Right atrium auricular region (tissue), 2 donors: Measurements from ENCODE around the gene EFCAB5. TPM values are rescaled to one million over a fixed set of nuclear protein-coding genes. Genes with fewer than 3 reads are reported as not detected.
"Not testable (repeated sequence)": the region's sequence is repeated elsewhere in the genome, so short reads cannot be mapped to it uniquely, and the experiment has no call there.

ENCODE experiments used
- DNase-seq: peaks from one replicate; pipeline ENCODE4 v3.0.0-alpha.2; 2019; ENCODE audit warnings: low spot score
- H3K27ac ChIP-seq, 2 donors: fragments of 200-600 bp; sonication (generic); 1 replicate in 1 of 2; 2 replicates in 1 of 2; pipeline ENCODE4 v1.5.1; 2016 to 2019
- H3K27me3 ChIP-seq, 2 donors: fragments of 200-600 bp; sonication (generic); one replicate each; pipeline versions ENCODE4 v1.5.1 to v1.6.0; 2017 to 2019
- H3K36me3 ChIP-seq: fragments of 200-600 bp; sonication (generic); one replicate; pipeline ENCODE4 v1.5.1; 2016
- H3K4me1 ChIP-seq, 2 donors: fragments of 200-600 bp; sonication (generic); one replicate each; pipeline versions ENCODE4 v1.5.1 to v1.6.0; 2017 to 2019
- H3K4me3 ChIP-seq, 2 donors: fragments of 200-600 bp; sonication (generic); 1 replicate in 1 of 2; 2 replicates in 1 of 2; pipeline ENCODE4 v1.5.1; 2017 to 2019; ENCODE audit warnings: mild to moderate bottlenecking in 1 of 2, moderate library complexity in 1 of 2
- H3K9me3 ChIP-seq, 2 donors: fragments of 200-600 bp; sonication (generic); one replicate each; pipeline ENCODE4 v1.5.1; 2019
- total RNA-seq, 2 donors: library from RNA; depleted of rRNA; stranded (reverse); fragments of >200 nt; gene quantifications; one replicate each; pipeline ENCODE4 v1.1.0, GENCODE V29; 2016
- TF ChIP-seq, protein P1 (sequence below), 2 donors: fragments of 200-600 bp; sonication (generic); IDR thresholded peaks; one replicate each; pipeline ENCODE4 v1.5.1; 2019; ENCODE audit warnings: antibody characterized with exemption in 2 of 2

The EFCAB5 gene
- total RNA-seq, 2 donors from 2014 or later = not detected

DNA sequence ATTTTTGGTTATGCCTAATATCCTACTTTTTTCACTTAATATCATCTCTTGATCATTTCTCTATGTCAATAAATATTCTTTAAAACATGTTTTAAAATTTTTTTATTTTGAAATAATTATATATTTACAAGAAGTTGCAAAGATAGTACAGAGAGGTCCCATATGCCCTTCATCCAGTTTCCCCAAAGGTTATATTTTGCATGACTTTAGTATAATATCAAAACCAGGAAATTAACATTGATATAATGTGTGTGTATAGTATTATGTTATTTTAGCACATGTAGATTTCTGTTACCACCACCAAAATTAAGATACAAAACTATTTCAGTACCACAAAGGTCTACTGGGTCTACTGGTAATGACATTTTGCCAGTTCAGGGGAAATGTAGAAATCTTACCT, 60.7 kb downstream of the EFCAB5 start:
- Histone ChIP-seq H3K27me3 (no peaks in the 10 kb centered on the region), H3K4me3 (no peak overlapping the region), H3K27ac (no peak overlapping the region), H3K36me3 (no peaks in the 10 kb centered on the region), H3K9me3 (no peaks in the 10 kb centered on the region), H3K4me1 (no peaks in the 10 kb centered on the region)
- DNase-seq = no peak
- TF ChIP-seq, protein P1, sequence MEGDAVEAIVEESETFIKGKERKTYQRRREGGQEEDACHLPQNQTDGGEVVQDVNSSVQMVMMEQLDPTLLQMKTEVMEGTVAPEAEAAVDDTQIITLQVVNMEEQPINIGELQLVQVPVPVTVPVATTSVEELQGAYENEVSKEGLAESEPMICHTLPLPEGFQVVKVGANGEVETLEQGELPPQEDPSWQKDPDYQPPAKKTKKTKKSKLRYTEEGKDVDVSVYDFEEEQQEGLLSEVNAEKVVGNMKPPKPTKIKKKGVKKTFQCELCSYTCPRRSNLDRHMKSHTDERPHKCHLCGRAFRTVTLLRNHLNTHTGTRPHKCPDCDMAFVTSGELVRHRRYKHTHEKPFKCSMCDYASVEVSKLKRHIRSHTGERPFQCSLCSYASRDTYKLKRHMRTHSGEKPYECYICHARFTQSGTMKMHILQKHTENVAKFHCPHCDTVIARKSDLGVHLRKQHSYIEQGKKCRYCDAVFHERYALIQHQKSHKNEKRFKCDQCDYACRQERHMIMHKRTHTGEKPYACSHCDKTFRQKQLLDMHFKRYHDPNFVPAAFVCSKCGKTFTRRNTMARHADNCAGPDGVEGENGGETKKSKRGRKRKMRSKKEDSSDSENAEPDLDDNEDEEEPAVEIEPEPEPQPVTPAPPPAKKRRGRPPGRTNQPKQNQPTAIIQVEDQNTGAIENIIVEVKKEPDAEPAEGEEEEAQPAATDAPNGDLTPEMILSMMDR (IDR thresholded peaks at IDR 0.05) = no peak

DNA sequence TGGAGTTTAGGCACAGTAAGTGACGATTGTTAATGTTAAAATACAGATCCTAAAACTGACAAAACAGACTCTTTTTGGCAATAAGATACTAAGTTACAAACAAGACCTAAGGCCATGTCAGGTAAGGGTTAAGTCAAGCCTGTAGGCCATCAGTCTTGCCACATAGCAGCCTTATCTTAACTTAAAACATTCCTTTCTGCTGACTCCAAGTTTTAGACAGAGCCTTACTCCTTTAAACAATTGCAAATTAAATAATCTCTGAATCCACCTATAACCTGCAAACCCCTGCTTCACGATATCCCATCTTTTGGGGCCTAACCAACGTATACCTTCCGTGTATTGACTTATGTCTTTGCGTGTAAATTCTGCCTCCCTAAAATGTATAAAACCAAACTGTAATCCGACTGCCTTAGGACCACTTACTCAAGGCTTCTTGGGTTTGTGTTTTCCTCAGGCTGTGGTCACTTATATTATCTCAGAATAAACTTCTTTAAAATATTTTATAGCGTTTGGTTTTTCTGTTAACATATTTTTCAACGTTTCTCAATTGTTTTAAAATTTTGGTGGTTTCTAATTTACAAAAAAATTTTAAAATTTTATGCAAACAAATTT, 64.4 kb downstream of the EFCAB5 start:
- TF ChIP-seq, protein P1 (IDR thresholded peaks at IDR 0.05) = no peak
- no peaks in the 10 kb centered on the region for H3K27me3 ChIP-seq
- H3K4me1 ChIP-seq = no peaks in the 10 kb centered on the region
- no peaks in the 10 kb centered on the region for H3K9me3 ChIP-seq
- H3K27ac ChIP-seq = no peak overlapping the region
- H3K4me3 ChIP-seq = no peak overlapping the region
- no peaks in the 10 kb centered on the region for H3K36me3 ChIP-seq
- DNase-seq = no peak

DNA sequence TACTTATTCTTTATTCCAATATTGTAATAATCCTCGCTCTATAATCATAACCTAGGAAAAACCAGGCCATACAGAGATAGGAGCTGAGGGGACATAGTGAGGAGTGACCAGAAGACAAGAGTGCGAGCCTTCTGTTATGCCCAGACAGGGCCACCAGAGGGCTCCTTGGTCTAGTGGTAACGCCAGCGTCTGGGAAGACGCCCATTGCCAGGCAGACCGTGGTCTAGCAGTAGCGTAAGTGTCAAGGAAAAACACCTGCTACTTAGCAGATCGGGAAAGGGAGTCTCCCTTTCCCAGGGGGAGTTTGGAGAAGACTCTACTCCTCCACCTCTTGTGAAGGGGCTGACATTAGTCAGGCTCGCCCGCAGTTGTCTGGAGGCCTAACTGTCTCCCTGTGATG, 70.5 kb downstream of the EFCAB5 start:
- H3K36me3 ChIP-seq, H3K4me1 ChIP-seq, H3K4me3 ChIP-seq, H3K27me3 ChIP-seq, H3K27ac ChIP-seq, H3K9me3 ChIP-seq, DNase-seq: not testable (repeated sequence)

DNA sequence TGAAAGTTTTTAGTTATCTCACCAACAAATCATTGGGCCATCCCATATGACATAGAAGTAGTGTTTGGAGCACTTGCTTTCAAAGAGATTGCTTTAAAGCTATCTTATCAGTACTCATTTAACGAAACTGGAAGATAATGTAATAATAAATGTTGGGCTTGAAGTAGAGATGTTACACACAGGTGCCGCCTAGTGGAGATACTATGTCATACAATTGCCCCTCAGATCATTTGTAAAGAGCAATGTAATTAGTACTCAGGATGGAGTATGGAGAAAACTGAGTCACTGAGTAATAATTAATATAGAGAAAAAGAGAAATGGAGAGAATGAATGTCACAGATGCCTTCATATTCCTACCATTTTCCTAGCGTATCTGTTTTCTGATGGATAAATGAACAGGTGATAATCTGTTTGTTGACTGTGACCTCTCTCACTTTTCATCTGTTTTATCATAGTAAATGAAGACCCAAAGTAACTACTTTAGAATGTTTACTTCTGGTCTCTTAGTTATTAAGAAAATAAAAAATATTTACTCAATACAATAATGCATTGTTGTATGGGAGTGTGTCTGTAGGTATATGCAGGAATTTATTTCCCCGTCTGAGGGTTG, 80.4 kb downstream of the EFCAB5 start:
- Histone ChIP-seq H3K9me3 (no peaks in the 10 kb centered on the region), H3K4me3 (no peak overlapping the region), H3K4me1 (no peaks in the 10 kb centered on the region), H3K36me3 (no peaks in the 10 kb centered on the region), H3K27me3 (no peaks in the 10 kb centered on the region), H3K27ac (no peak overlapping the region)
- no peak for DNase-seq
- TF ChIP-seq, protein P1 (IDR thresholded peaks at IDR 0.05) = peak; percentile 63 to 77

DNA sequence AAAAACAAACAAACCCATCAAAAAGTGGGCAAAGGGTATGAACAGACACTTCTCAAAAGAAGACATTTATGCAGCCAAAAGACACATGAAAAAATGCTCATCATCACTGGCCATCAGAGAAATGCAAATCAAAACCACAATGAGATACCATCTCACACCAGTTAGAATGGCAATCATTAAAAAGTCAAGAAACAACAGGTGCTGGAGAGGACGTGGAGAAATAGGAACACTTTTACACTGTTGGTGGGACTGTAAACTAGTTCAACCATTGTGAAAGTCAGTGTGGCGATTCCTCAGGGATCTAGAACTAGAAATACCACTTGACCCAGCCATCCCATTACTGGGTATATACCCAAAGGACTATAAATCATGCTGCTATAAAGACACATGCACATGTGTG, 83.9 kb downstream of the EFCAB5 start:
- not testable (repeated sequence) for H3K4me3 ChIP-seq, H3K9me3 ChIP-seq, DNase-seq, H3K4me1 ChIP-seq, H3K27me3 ChIP-seq, H3K36me3 ChIP-seq, H3K27ac ChIP-seq

DNA sequence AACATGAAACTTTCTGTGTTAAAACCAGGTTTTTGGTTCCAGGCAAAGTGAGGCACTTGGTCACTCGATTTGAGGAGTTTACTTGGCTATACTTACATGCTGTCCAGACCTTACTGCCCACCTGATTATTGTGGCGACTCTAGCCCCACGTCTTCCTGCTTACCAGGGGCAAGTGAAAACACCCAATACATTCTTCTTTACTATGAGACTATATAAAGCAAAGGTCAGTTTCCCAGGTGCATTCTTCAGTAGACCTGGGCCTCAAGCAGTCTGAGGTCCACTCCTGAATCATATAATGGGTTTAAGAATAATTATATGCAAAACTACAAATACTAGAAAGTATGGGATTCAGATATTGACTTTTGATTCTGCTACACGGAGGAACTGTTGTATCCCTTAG, 86.2 kb downstream of the EFCAB5 start:
- TF ChIP-seq, protein P1 (IDR thresholded peaks at IDR 0.05) = no peak
- DNase-seq = no peak
- H3K36me3 ChIP-seq = no peaks in the 10 kb centered on the region

More for the DNA sequence above, 86.2 kb downstream of the EFCAB5 start:
- no peaks in the 10 kb centered on the region for H3K9me3 ChIP-seq
- H3K4me1 ChIP-seq = no peaks in the 10 kb centered on the region
- no peak overlapping the region for H3K27ac ChIP-seq
- no peak overlapping the region for H3K4me3 ChIP-seq
- no peaks in the 10 kb centered on the region for H3K27me3 ChIP-seq
